Non-pigmented ciliary epithelial cell (primary cell): ENCODE results near the gene C1QB.

Experiments
- DNase-seq: peaks from one replicate; pipeline ENCODE4 v3.0.0-alpha.2; 2010; ENCODE audit warnings: low read depth

The C1QB gene

DNA sequence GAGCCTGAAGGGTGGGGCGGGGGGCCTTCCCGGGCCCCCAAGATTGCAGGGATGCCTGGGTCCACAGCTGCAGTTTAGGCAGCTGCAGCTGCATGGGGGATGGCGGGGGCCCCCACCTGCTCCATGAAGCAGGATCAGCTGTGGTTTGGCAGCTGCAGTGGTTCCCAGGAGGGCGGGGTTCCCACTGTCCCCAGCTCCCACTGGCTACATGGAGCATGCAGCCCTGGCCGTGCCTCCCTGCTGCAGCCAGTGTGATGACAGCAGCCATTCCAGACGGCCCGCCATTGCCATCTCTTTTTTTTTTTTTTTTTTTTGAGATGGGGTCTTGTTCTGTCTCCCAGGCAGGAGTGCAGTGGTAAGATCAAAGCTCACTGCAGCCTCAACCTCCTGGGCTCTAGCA, 17.6 kb upstream of the C1QB start:
- no peak for DNase-seq

DNA sequence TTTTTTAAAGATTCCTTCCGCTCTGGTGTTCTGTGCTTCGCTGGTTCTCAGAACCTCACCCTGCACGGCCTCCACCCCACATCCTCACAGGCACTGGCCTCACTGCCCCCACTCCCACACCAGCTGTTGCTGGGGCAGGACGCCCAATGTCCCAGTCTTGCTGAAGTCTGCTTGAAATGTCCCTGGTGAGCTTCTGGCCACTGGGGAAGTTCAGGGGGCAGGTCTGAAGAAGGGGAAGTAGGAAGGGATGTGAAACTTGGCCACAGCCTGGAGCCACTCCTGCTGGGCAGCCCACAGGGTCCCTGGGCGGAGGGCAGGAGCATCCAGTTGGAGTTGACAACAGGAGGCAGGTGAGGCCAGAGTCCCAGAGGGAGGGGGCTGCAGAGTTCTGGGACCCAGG, 16.7 kb upstream of the C1QB start, which contains the start of gene C1QA:
Gene C1QA (plus strand): TSS at position 276 of the 400 bp plus-strand sequence. CDS start 989 bp downstream, outside the sequence.
- no peak for DNase-seq

DNA sequence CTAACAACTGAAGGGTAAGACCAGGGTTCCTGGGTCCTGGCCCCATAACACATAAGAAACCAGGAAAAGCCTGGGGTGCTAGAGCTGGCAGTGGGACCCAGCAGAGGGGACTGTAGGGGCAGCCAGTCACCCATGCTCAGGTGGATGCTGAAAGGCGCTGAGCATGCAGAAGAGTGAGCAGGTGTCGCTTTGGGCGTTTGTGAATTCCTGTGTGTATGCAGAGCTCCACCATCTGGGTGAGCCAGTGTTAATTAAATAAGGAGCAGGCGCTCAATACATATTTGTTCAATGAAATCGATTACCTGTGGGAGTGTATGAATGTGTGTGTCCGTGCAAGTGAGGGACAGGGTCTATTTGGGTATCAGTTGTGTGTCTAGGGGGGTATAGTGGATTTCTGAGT, 16.1 kb upstream of the C1QB start:
- no peak for DNase-seq

DNA sequence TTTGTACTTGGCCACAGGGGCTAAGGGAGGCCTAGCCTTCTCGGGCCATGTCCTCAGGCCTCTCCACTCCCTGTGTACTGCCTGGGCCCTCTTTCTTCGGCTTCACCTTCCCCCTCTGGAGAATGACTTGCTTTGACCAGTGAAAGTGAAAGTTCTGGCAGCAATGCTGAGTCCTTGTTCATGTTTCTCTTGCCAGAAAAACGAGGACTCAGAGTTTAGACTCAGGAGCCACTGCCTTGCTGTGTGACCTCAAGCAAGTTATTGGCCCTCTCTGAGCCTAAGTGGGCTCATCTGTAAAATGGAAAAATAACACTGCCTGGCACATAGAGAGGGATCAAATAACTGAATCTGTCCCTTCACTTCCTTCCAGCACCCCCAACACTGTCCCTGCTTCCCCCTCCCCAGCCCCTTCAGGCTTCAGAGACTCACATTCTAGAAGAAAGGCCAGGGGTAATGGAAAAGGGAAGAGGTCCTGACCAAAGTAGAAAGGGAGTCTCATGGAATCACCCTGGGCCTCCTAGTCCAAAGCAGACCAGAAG, 15.1 kb upstream of the C1QB start:
- DNase-seq = no peak

DNA sequence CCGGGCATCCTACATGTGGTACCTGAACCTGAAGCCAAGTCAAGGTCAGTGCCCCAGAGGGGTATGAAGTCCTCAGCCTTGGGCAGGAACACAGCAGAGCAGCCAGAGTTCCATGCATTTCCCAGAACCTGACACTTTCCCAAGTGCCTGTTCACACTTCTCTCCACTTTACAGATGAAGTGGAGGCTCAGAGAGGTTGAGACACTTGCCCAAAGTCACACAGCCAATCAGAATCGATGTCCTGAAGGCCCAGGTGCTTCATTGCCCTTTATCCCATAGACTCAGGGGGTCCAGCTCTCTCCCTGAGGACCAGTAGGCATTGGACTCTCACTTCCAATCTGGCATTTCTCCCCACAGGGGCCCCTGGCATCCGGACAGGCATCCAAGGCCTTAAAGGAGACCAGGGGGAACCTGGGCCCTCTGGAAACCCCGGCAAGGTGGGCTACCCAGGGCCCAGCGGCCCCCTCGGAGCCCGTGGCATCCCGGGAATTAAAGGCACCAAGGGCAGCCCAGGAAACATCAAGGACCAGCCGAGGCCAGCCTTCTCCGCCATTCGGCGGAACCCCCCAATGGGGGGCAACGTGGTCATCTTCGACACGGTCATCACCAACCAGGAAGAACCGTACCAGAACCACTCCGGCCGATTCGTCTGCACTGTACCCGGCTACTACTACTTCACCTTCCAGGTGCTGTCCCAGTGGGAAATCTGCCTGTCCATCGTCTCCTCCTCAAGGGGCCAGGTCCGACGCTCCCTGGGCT, 14.4 kb upstream of the C1QB start:
- no peak for DNase-seq

DNA sequence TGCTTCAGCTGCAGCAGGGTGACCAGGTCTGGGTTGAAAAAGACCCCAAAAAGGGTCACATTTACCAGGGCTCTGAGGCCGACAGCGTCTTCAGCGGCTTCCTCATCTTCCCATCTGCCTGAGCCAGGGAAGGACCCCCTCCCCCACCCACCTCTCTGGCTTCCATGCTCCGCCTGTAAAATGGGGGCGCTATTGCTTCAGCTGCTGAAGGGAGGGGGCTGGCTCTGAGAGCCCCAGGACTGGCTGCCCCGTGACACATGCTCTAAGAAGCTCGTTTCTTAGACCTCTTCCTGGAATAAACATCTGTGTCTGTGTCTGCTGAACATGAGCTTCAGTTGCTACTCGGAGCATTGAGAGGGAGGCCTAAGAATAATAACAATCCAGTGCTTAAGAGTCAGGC, 13.8 kb upstream of the C1QB start:
- DNase-seq = peak; percentile 34

DNA sequence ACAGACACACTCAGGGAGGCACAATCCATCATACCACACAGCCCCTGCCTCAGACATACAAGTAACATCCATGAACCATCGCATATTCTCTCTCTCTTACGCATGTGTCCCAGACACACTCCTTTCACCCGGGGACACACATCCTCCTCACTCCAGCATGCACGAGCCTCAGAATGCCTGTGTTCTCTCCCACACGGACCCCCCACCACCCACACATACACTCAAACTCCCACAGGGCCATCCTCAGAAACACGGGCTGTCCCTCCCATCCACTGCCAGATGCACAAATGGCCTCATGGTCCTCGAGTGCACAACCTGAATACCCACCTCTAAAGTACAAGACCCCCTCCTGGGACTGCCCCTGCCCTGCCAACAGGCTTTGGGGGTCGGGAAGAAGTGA, 11.8 kb upstream of the C1QB start:
- no peak for DNase-seq

DNA sequence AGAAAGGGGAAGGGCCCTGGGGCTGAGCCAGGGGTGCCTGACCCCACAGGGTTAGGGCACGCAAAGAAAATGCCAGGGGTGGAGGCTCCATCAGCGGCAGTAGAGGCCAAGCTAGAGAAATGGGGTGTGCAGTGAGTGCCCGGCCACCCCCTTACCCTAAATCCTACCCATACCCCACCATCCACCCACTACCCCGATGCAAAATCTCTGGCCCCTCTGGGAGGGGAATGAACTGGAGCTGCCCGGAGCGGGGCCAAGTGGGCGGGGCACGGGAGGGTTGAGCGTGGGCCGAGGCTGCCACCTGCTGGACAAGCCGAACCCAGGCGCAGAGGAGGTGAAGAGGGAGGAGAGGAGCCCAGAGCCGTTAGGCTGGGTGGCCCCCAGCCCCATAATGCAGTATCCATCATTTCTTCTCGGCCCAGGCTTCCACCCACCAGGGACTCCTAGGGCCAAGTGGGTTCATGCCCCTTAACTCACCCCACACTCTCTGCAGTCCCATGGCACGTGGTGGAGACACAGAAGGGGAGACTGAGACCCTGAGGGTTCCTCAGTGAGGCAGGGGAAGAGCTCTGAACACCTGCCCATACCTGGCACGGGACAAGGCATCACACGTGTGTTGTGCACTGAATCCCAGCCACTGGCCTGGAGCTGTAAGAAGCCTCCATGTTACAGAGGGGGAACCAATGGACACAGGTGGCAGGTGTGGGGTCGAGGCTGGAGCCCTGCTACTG, 11.0 kb upstream of the C1QB start:
- DNase-seq = no peak

DNA sequence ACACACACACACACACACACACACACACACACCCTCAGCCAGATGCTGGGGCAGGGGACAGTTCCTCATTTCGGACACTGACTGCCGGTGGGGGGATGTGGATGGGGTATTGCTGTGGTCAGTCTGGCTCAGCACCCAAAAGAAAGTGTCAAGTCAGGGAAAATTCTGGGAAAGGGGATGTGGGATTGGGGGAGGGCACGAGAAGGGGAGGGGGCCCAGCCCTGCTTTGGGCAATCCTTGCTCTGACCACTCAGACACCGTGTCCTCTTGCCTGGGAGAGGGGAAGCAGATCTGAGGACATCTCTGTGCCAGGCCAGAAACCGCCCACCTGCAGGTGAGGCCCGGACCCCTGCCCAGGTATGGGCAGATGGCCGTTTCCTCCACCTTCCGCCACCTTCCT, 9.7 kb upstream of the C1QB start, which contains the start of gene C1QC:
Gene C1QC (plus strand): TSS at position 253 of the 400 bp plus-strand sequence. CDS start 391 bp downstream, outside the sequence.
- no peak for DNase-seq

DNA sequence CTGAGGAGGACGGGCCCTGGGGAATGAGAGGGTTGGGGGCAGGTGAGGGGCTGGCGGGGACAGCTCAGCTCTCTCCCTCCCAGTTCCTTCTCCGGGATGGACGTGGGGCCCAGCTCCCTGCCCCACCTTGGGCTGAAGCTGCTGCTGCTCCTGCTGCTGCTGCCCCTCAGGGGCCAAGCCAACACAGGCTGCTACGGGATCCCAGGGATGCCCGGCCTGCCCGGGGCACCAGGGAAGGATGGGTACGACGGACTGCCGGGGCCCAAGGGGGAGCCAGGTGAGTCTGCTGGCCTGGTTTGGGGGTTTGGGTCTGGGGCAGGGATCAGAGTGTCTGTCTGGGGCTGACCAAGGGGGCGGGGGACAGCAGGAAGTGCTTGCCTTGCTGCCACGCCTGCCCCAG, 9.1 kb upstream of the C1QB start:
- DNase-seq = no peak

DNA sequence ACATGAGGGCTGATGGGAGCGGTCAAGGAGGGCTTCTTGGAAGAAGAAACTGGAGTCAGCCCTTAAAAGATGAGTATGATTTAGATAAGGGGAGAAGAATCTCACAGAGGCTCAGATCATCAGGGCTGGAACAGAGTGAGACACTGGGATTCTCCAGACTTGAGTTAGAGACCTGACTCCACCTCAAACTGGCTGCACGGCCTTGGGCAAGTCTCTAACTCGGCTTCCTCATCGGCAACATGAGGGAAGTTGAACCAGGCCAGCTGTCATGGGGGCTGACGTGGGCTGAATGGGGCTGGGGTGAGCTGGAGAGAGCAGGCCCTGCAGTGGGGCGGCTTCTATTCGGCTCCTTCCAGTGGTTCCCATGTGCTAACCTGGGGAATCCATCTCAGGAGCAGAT, 7.1 kb upstream of the C1QB start:
- DNase-seq = no peak

DNA sequence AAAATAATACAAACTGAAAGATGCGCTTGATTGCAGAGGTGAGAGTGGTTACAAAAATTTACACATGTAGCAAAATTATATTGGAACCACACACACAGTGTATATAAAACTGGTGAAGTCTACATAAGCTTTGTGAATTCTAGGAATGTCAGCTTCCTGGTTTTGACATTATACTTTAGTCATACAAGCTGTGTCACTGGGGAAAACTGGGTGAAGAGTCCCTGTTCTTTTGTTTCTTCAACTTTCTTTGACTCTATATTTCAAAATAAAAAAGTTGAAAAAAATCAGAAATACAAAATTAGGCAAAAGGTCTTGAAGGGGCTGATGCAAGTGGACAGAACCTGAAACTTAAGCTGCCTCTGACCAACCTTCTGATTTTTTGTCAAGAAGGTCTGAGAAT, 6.7 kb upstream of the C1QB start:
- DNase-seq = no peak

DNA sequence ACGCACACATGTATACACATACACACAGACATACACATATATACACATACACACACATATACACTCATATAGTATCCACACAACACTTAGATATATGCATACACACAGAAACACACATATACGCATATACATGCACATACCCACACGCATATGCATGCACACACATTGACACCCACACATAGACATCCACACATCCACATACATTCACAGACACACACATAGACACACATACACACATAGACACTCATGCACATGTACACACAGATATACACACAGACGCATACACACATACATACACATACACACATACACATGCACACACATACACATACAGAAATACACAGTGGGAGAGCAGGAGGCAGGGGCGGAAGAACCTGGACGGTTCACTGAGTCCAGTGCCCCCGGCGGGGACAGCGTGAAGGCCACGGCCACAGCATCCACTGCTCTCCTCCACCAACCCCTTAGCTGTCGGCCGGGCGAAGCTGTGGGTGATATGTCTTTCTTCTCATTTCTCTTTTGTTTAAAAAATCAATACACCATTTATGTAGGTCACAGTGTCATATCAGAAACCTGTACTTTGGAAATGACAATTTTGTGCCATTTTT, 2.8 kb upstream of the C1QB start:
- DNase-seq = no peak

DNA sequence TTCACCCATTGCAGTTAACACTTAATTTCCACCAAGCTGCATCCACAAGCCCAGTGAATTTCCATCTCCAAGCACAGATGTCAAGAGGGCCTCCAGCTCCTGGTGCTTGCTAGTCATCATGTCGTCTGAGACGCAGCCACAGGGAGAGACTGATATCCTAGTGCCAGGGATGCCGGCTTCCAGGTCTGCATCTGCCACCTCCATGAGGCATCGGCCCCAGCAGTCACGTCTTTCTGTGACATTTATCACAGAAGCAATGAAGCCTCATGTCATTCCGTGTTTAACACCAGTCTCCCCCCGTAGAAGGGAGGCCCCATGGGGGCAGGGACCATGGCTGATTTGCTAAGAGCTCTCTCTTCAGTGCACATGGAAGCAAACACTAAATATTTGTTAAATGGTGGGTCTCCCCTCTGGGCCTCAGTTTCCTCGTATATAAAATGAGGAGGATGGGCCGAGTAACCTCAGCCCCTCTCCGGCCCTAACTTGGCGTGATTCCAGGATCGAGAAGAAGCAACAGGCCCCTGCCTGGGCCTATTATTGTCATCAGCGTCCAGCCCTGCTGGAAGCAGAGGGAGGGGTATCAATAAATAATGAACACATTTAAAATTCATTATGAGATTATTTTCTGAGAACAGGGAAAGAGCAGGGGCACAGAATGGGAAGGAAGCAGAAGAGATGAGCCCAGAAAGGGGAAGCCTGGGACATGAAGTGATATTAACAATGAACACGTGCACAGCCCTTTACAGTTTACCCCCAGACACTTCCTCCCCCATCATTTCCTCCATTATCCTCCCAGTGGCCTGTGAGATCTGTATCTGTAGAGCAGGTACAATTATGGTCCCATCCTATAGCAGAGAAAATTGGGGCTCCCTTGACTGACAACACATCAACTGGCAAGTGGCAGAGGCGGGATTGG, 837 bp upstream of the C1QB start:
- no peak for DNase-seq

DNA sequence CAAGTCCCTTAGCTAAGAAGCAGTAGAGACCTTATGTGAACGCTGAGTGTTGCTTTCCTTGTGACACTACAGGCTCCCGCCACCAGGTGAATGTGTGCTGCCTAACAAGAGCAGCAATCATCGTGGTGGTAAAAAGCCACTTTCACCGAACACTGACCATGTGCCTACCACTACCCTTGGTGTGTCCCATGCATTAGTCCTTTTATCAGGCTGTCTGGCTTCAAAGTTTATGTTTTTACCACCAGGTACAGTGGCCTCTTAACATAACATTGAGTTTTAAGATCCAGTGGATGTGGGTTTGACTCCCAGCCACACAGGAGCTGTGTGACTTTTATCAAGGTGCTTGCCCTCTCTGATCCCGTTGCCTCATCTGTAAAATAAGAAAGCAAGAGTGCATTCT, 1.7 kb downstream of the C1QB start:
- no peak for DNase-seq

DNA sequence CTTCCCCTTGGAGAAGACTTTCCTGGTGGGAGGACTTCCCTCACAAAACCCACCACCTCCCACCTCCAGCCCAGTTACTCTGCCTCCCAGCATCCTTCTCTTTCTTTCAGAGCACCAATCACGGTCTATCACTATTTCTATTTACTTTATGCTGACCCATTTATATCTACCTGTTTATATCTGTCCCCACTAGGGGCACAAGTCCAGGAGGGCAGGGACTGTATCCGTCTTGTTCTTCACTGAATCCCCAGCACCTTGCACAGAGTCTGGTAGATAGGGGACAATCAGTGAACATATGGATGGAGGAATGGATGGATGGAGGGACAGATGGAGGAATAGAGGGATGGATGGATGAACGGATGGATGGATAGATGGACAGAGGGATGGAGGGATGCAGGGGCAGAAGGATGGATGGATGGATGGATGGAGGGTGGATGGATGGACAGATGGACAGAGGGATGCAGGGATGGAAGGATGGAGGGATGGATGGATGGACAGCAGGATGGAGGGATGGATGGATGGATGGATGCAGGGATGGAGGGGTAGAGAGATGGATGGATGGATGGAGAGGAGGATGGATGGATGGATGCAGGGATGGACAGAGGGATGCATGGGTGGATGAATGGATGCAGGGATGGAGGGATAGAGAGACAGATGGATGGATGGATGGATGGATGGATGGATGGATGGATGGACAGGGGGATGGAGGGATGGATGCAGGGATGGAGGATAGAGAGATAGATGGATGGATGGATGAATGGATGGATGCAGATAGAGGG, 5.5 kb downstream of the C1QB start:
- DNase-seq = no peak

DNA sequence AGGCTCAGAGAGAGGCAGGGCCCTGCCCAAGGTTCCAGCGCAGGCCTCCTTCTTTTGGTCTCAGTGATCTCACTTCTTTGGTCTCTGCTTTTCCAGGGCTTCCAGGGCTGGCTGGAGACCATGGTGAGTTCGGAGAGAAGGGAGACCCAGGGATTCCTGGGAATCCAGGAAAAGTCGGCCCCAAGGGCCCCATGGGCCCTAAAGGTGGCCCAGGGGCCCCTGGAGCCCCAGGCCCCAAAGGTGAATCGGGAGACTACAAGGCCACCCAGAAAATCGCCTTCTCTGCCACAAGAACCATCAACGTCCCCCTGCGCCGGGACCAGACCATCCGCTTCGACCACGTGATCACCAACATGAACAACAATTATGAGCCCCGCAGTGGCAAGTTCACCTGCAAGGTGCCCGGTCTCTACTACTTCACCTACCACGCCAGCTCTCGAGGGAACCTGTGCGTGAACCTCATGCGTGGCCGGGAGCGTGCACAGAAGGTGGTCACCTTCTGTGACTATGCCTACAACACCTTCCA, 7.7 kb downstream of the C1QB start:
- DNase-seq = no peak

DNA sequence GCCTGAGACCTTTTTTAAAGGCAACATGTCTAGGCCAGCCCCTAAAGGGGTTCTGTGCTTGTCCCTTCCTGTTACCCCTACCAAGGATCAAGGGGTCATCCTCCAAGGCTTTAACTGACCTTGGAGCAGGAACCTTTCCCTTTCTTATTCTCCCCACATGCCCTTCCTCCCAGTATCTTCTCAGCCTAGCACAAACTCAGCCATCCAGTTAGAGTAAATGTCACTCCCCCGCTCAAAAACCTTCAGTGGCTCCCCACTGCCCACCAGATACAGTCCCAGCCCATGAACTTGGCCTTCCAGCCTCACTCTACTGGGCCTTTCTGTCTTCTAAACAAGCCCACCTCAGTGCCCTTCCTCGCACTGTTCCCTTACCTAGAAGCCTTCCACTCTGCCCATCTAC, 8.8 kb downstream of the C1QB start:
- no peak for DNase-seq

DNA sequence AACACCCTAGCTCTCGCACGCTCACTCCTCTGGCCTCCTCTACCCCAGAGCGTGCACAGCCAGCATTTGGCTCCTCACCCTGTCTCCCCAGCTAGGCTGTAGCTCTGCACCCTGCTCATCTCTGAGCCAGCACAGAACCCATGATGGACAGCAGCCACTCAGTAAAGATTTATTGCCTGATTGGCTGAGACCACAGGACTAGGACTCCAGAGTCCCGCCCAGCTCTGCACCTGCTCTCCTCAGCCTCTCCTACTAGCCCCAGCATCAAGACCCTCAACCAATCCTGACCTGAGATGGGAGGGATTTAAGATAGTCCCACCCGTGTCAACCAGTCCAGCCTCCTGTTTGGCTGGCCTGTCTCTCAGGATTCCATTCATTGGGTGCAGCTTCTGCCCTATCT, 9.3 kb downstream of the C1QB start:
- no peak for DNase-seq

DNA sequence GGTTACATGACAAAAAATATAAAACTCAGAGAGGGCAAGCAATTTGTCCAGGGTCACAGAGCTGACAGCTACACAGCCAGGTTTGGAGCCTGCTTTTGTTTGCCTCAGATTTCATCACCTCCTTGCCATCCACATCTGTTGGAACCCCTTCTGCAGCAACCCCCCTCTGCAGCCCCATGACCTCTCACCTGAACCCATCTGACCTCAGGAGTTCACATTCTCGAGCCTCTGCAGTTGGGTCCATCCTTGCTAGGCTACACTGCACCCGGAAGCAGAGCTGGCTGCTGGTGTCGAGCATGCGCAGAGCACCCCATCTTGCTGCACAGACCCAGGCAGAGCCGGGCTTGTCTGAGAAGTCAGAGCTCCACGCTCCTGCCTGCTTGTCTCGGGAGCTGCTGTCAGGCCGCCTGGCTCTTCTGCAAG, 10.0 kb downstream of the C1QB start:
- DNase-seq = no peak

DNA sequence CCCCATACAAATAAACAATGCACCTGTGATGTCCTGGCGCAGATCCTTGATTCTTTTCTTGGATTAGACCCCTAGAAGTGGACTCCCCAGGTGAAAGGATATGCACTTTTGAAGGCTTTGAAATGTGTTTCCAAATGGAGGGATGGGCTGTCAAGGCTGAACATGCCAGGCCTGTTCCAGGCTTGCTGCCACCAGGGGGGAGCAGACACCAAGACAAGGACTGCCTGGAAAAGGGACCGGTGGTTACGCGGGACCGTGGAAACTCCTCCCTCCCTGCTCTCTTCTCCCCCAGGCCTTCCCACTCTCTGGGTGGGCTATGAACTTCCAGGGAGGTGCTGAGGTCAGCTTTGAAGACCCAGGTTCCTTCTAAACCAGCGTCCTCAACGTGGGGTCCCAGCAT, 12.7 kb downstream of the C1QB start:
- peak; percentile 17 for DNase-seq
